Upper lobe of right lung (tissue), 1 donor: ENCODE data around the gene SF3B2. TPM values are rescaled to one million over a fixed set of nuclear protein-coding genes. Genes with fewer than 3 reads are reported as not detected.

Source experiments
- ATAC-seq: fragments of 200-7000 bp; cut with Tn5 transposase; one replicate; pipeline ENCODE4 v1.9.1; 2020; ENCODE audit warnings: mild to moderate bottlenecking, moderate library complexity
- DNase-seq: peaks from one replicate; pipeline ENCODE4 v3.0.0-alpha.2; 2020
- H3K27ac ChIP-seq: fragments of 200-600 bp; one replicate; pipeline ENCODE4 v1.8.0; 2022
- H3K27me3 ChIP-seq: fragments of 200-600 bp; one replicate; pipeline ENCODE4 v1.8.0; 2022; ENCODE audit warnings: mild to moderate bottlenecking
- H3K36me3 ChIP-seq: fragments of 200-600 bp; one replicate; pipeline ENCODE4 v1.8.0; 2022
- H3K4me1 ChIP-seq: fragments of 200-600 bp; one replicate; pipeline ENCODE4 v1.8.0; 2022
- H3K4me3 ChIP-seq: fragments of 200-600 bp; one replicate; pipeline ENCODE4 v1.8.0; 2022; ENCODE audit warnings: mild to moderate bottlenecking
- H3K9me3 ChIP-seq: fragments of 200-600 bp; one replicate; pipeline ENCODE4 v1.8.0; 2022
- intact Hi-C: fragments of 100-400 bp; cut with DNase I; formaldehyde crosslinking; loops from one replicate; pipeline ENCODE4 v1.11.0; 2022
- total RNA-seq: library from RNA; stranded (reverse); fragmentation: NEBNext Ultra II Directional; extraction: Animal tissue kit (Norgen Biotek cat#: 25700); gene quantifications from one replicate; pipeline ENCODE4 v1.2.1, GENCODE V29; 2021
- TF ChIP-seq, protein P1 (sequence below): fragments of 200-600 bp; IDR thresholded peaks from one replicate; pipeline ENCODE4 v1.8.0; 2022; ENCODE audit warnings: antibody characterized with exemption
- donor health status: DM: no; HTN: yes; CAD: no; lungs with severe emphysema.

The SF3B2 gene
- total RNA-seq, 1 donor from 2014 or later = 149 TPM

DNA sequence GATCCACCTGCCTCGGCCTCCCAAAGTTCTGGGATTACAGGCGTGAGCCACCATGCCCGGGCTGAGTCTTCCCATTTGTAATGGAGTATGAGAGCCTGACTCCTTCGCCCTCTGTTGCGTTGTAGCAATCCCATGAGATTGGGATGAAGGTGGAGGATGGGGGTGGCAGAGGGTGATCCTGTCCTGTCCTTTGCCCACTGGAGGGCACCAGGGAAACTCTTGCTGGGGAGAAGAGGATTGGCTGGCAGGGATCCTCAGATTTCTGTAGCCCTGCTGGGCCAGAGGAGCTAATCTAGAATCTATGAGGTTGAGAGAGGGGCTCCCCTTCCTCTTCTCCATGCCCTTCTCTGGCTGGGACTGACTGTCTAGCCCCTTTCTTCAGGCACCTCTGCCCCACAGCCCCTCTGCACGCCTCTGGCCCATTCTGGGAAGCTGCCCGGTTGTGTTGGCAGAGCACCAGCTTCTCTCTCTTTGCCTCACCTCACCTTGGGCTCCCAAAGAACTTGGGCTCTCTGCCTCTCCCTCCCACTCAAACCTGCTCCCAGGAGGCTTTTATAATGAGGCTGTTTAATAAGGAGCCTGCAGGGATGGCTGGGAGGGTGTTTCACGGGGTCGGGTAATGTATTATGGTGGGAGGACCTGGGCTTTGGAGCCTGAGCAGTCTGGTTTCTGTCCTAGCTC is 16.4 kb upstream of the SF3B2 start:
- ATAC-seq = no peak

DNA sequence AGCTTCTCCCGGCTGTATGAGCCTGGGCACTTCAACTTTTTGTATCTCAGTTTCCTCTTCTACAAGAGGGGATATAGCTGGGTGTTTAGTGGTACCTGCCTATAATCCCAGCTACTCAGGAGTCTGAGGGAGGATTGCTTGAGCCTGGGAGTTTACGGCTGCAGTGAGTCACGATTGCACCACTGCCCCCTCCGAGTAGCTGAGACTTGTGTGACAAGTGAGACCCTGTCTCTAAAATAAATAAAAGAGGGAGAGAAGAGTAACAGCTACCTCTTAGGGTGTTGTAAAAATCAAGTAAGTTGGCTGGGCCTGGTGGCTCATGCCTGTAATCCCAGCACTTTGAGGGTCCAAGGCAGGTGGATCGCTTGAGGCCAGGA is 15.8 kb upstream of the SF3B2 start:
- Histone ChIP-seq H3K27me3 (no peaks in the 10 kb centered on the region), H3K4me1 (no peaks in the 10 kb centered on the region), H3K27ac (no peak overlapping the region), H3K9me3 (no peaks in the 10 kb centered on the region), H3K4me3 (no peak overlapping the region), H3K36me3 (no peaks in the 10 kb centered on the region)
- intact Hi-C loops = no loop called here
- DNase-seq = no peak
- no peak for ATAC-seq
- TF ChIP-seq, protein P1, sequence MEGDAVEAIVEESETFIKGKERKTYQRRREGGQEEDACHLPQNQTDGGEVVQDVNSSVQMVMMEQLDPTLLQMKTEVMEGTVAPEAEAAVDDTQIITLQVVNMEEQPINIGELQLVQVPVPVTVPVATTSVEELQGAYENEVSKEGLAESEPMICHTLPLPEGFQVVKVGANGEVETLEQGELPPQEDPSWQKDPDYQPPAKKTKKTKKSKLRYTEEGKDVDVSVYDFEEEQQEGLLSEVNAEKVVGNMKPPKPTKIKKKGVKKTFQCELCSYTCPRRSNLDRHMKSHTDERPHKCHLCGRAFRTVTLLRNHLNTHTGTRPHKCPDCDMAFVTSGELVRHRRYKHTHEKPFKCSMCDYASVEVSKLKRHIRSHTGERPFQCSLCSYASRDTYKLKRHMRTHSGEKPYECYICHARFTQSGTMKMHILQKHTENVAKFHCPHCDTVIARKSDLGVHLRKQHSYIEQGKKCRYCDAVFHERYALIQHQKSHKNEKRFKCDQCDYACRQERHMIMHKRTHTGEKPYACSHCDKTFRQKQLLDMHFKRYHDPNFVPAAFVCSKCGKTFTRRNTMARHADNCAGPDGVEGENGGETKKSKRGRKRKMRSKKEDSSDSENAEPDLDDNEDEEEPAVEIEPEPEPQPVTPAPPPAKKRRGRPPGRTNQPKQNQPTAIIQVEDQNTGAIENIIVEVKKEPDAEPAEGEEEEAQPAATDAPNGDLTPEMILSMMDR = no peak

More for the DNA sequence above, 16.4 kb upstream of the SF3B2 start:
- Histone ChIP-seq H3K27me3 (no peaks in the 10 kb centered on the region), H3K4me3 (no peak overlapping the region), H3K4me1 (no peaks in the 10 kb centered on the region), H3K27ac (no peak overlapping the region), H3K36me3 (no peaks in the 10 kb centered on the region), H3K9me3 (no peaks in the 10 kb centered on the region)
- TF ChIP-seq, protein P1 = no peak
- intact Hi-C loops = no loop called here
- no peak for DNase-seq

DNA sequence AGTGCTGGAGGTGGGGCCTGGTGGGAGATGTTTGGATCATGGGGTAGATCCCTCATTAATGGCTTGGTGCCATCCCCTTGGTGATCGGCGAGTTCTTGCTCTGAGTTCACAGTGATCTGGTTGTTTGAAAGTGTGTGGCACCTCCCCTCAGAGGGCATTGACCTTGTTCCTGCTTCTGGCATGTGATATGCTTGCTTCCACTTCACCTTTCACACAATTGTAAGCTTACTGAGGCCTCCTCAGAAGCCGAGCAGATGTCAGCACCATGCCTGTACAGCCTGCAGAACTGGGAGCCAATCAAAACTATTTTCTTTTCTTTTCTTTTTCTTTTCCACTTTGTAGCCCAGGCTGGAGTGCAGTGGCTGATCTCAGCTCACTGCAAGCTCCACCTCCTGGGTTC is 14.8 kb upstream of the SF3B2 start:
- Histone ChIP-seq H3K4me1 (no peaks in the 10 kb centered on the region), H3K4me3 (no peak overlapping the region), H3K9me3 (no peaks in the 10 kb centered on the region), H3K27ac (no peak overlapping the region), H3K36me3 (no peaks in the 10 kb centered on the region), H3K27me3 (no peaks in the 10 kb centered on the region)
- intact Hi-C loops = no loop called here
- TF ChIP-seq, protein P1 = no peak
- ATAC-seq (no peak), DNase-seq (no peak)

DNA sequence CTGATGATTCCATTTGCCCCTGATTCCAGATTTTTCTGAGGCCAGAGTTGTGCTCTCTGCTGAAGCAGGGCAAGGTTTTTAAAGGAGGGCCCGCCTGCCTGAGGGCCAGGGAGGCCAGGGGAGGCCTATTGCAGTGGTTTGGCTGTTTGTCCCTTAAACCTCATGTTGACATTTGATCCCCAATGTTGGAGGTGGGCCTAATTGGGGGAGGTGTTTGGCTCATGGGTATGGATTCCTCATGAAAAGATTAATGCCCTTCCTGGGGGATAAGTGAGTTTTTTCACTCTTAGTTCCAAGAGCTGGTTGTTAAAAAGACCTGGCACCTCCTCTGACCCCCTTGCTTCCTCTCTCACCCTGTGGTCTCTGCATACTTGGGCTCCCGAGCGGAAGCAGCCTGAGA is 12.4 kb upstream of the SF3B2 start:
- intact Hi-C loops = no loop called here
- H3K9me3 ChIP-seq = no peaks in the 10 kb centered on the region
- no peak for DNase-seq
- H3K36me3 ChIP-seq = no peaks in the 10 kb centered on the region
- no peaks in the 10 kb centered on the region for H3K4me1 ChIP-seq
- H3K4me3 ChIP-seq = no peak overlapping the region
- ATAC-seq = no peak
- H3K27ac ChIP-seq = no peak overlapping the region
- no peaks in the 10 kb centered on the region for H3K27me3 ChIP-seq
- TF ChIP-seq, protein P1 = no peak

DNA sequence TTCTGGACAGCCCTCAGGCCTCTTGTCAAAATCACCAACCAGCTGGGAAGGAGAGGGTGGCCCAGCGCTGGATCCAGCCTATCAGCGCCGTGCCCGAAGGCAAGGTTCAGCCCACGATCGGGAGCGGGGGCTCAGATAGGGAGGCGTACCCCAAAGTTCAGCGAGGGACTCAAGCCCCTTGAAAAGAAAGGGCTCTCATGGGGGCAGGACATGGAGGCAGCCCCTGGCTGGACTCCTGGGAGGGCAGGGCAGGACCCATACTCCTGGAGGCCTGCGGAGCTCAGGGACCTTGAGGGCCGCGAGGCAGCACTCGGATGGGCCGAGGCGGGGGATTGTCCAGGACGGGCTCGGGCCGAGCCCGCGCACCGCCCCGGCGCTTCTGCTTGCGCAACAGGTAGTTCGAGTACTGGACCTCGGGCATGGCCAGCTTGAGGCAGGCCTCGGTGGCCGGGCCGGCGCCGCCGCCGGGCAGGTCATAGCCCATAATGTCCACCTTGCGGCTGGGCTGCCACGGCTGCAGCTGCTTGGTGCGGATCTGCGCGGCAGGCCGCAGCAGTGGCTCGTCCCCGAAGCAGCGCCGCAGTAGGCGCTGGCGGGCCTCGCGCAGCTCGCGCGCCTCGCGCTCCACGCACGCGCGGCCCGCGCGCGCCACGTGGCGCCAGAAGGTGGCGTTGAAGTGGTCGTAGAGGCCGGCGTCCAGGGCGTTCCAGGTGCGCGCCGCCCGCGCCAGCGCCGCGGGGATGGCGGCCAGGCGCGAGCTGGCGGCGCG is 9.8 kb upstream of the SF3B2 start:
- DNase-seq (no peak), ATAC-seq (no peak)
- intact Hi-C loops = no loop called here
- H3K9me3 ChIP-seq = no peaks in the 10 kb centered on the region
- no peaks in the 10 kb centered on the region for H3K27me3 ChIP-seq
- TF ChIP-seq, protein P1 = no peak
- no peak overlapping the region for H3K27ac ChIP-seq
- no peaks in the 10 kb centered on the region for H3K4me1 ChIP-seq
- no peak overlapping the region for H3K4me3 ChIP-seq
- H3K36me3 ChIP-seq = no peaks in the 10 kb centered on the region
